Activated CD4-positive, alpha-beta memory T cell treated with anti-CD3 and anti-CD28 coated beads for 36 hours (primary cell): ENCODE results near the gene ARFGEF2. TPM values are rescaled to one million over a fixed set of nuclear protein-coding genes. Genes with fewer than 3 reads are reported as not detected.

Experiments
- CTCF ChIA-PET: fragments of 350-600 bp; sonication (Branson Sonifier 250); formaldehyde crosslinking; loops from one replicate; lab custom pipeline; 2021; ENCODE audit warnings: antibody characterized with exemption, inconsistent platforms; lab: Charles Lee
- POLR2A ChIA-PET: fragments of 350-600 bp; sonication (Branson Sonifier 250); formaldehyde crosslinking; loops from one replicate; lab custom pipeline; 2021; ENCODE audit warnings: antibody characterized with exemption; lab: Charles Lee
- DNase-seq: peaks from one replicate; pipeline ENCODE4 v3.0.0-alpha.2; 2020
- H3K27ac Mint-ChIP-seq: one replicate; pipeline ENCODE4 v1.8.0; 2021; ENCODE audit warnings: mixed read lengths
- H3K27me3 Mint-ChIP-seq: one replicate; pipeline ENCODE4 v1.8.0; 2021; ENCODE audit warnings: mixed read lengths
- H3K36me3 Mint-ChIP-seq: one replicate; pipeline ENCODE4 v1.8.0; 2021; ENCODE audit warnings: mixed read lengths
- H3K4me1 Mint-ChIP-seq: one replicate; pipeline ENCODE4 v1.8.0; 2021; ENCODE audit warnings: low read depth, mixed read lengths
- H3K4me3 Mint-ChIP-seq: one replicate; pipeline ENCODE4 v1.8.0; 2021; ENCODE audit warnings: mild to moderate bottlenecking, mixed read lengths
- H3K9me3 Mint-ChIP-seq: one replicate; pipeline ENCODE4 v1.8.0; 2021; ENCODE audit warnings: mixed read lengths
- intact Hi-C: fragments of 100-400 bp; cut with micrococcal nuclease; formaldehyde crosslinking; loops from one replicate; pipeline ENCODE4 v1.15.1; 2023
- total RNA-seq, 2 experiments: library from RNA; stranded (reverse); gene quantifications; one replicate each; pipeline ENCODE4 v1.2.3, GENCODE V29; 2021

ARFGEF2 gene
- total RNA-seq, 2 experiments from 2014 or later, result 21.9 to 22.1 TPM

DNA sequence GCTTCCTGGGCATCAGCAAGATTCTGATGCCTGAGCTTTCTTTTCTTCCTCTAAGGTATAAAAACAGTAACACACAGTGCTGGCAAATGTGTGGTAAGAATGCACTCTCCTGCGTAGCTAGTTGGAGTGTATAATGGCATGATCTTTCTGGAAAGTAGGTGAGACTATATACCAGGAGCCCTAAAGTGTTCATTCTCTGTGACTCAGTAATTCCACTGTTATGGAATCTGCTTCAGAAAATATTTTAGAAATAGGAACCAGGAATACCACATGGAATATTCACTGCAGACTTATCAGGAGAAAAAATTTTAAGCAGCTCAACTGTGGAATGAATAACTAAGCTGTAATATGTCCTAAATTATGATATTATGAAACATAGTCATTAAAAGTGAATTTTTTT is 107.7 kb downstream of the ARFGEF2 start:
- H3K27me3 Mint-ChIP-seq, result no peaks in the 10 kb centered on the region
- intact Hi-C loops, result no loop called here
- ChIA-PET POLR2A (interaction anchor here (1.1 kb wide), 1 partner anchor 17 kb away, joined by 7 read pairs; the partner anchor contains the start of gene CSE1L), CTCF (interaction anchor here (0.6 to 1.6 kb wide), 3 partner anchors 28 to 246 kb away, joined by 3 to 8 read pairs (median 4); no protein-coding TSS in a partner anchor)
- no peaks in the 10 kb centered on the region for H3K9me3 Mint-ChIP-seq
- H3K27ac Mint-ChIP-seq, result no peak overlapping the region
- H3K4me3 Mint-ChIP-seq, result no peak overlapping the region
- no peak for DNase-seq
- peaks cover 29% of the 10 kb centered on the region for H3K36me3 Mint-ChIP-seq
- no peaks in the 10 kb centered on the region for H3K4me1 Mint-ChIP-seq

- intact Hi-C loops, result no loop called here
- no peak overlapping the region for H3K4me3 Mint-ChIP-seq
- no peaks in the 10 kb centered on the region for H3K4me1 Mint-ChIP-seq
- H3K27me3 Mint-ChIP-seq, result no peaks in the 10 kb centered on the region
- no peaks in the 10 kb centered on the region for H3K9me3 Mint-ChIP-seq
- ChIA-PET POLR2A (interaction anchor here (0.9 kb wide), 1 partner anchor 44 kb away, joined by 3 read pairs; no protein-coding TSS in a partner anchor), CTCF (no interaction called here)
- no peak overlapping the region for H3K27ac Mint-ChIP-seq
- DNase-seq, result no peak
- H3K36me3 Mint-ChIP-seq, result peaks cover 22% of the 10 kb centered on the region
Measured at GRCh38 chr20:49030954-49031619, 109.6 kb downstream of the ARFGEF2 start.

GRCh38 chr20:49032455-49032854 is 110.9 kb downstream of the ARFGEF2 start:
- Mint-ChIP-seq H3K27ac (no peak overlapping the region), H3K4me3 (no peak overlapping the region), H3K4me1 (peaks cover 2% of the 10 kb centered on the region), H3K9me3 (no peaks in the 10 kb centered on the region), H3K27me3 (no peaks in the 10 kb centered on the region), H3K36me3 (peaks cover 20% of the 10 kb centered on the region)
- ChIA-PET CTCF (no interaction called here), POLR2A (no interaction called here)
- intact Hi-C loops, result no loop called here
- no peak for DNase-seq

- no peak overlapping the region for H3K4me3 Mint-ChIP-seq
- no peak for DNase-seq
- H3K4me1 Mint-ChIP-seq, result peaks cover 14% of the 10 kb centered on the region
- H3K27me3 Mint-ChIP-seq, result no peaks in the 10 kb centered on the region
- intact Hi-C loops, result no loop called here
- peaks cover 14% of the 10 kb centered on the region for H3K36me3 Mint-ChIP-seq
- H3K9me3 Mint-ChIP-seq, result no peaks in the 10 kb centered on the region
- H3K27ac Mint-ChIP-seq, result no peak overlapping the region
- ChIA-PET CTCF (interaction anchor here (0.6 kb wide), 1 partner anchor 212 kb away, joined by 3 read pairs; no protein-coding TSS in a partner anchor), POLR2A (interaction anchor here (1.4 kb wide), 1 partner anchor 12 kb away, joined by 6 read pairs; the partner anchor contains the start of gene CSE1L)
Measured at GRCh38 chr20:49034070-49034732, 112.7 kb downstream of the ARFGEF2 start.

- H3K27me3 Mint-ChIP-seq, result no peaks in the 10 kb centered on the region
- DNase-seq, result peak; percentile 44
- H3K4me1 Mint-ChIP-seq, result peaks cover 16% of the 10 kb centered on the region
- no peaks in the 10 kb centered on the region for H3K9me3 Mint-ChIP-seq
- no peak overlapping the region for H3K27ac Mint-ChIP-seq
- ChIA-PET POLR2A (interaction anchor here (0.6 to 2.7 kb wide), 4 partner anchors 8 to 326 kb away, joined by 3 to 22 read pairs (median 4); partner anchors contain the start of gene CSE1L), CTCF (interaction anchor here (0.6 to 1.8 kb wide), 3 partner anchors 14 to 380 kb away, joined by 3 to 8 read pairs (median 3); no protein-coding TSS in a partner anchor)
- peaks cover 5% of the 10 kb centered on the region for H3K36me3 Mint-ChIP-seq
- no peak overlapping the region for H3K4me3 Mint-ChIP-seq
- intact Hi-C loops, result no loop called here
Measured at GRCh38 chr20:49037962-49038387, 116.5 kb downstream of the ARFGEF2 start.

GRCh38 chr20:49039854-49040253 is 118.3 kb downstream of the ARFGEF2 start:
- Mint-ChIP-seq H3K36me3 (no peaks in the 10 kb centered on the region), H3K27ac (no peak overlapping the region), H3K27me3 (no peaks in the 10 kb centered on the region), H3K4me3 (no peak overlapping the region), H3K9me3 (no peaks in the 10 kb centered on the region), H3K4me1 (peaks cover 17% of the 10 kb centered on the region)
- no peak for DNase-seq
- intact Hi-C loops, result no loop called here
- ChIA-PET CTCF (interaction anchor here (1.0 kb wide), 1 partner anchor 178 kb away, joined by 3 read pairs; no protein-coding TSS in a partner anchor), POLR2A (no interaction called here)

DNA sequence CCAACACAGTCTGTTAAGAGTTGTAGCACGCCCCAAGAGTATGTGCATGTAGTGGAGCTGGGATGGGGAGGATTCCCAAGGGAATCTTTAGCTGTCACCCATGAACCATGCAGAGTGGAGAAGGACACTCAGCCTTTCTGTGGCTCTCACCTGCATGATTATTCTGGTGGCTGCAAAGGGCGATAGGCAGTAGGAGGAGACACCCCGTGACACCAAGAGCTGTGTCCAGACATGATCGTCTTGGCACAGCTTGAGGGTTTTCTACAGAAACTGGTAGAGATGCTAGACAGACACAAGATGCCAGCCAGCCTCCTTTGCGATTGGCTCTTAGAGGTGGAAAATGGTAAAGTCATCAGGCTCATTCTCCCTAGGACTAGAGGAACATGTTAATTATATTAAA is 121.5 kb downstream of the ARFGEF2 start:
- H3K9me3 Mint-ChIP-seq, result no peaks in the 10 kb centered on the region
- H3K4me1 Mint-ChIP-seq, result peaks cover 20% of the 10 kb centered on the region
- CTCF ChIA-PET, result no interaction called here
- H3K27me3 Mint-ChIP-seq, result no peaks in the 10 kb centered on the region
- intact Hi-C loops, result no loop called here
- no peak for DNase-seq
- H3K36me3 Mint-ChIP-seq, result peaks cover 6% of the 10 kb centered on the region
- no peak overlapping the region for H3K4me3 Mint-ChIP-seq
- POLR2A ChIA-PET, result no interaction called here
- no peak overlapping the region for H3K27ac Mint-ChIP-seq

GRCh38 chr20:49045440-49046086 is 124.1 kb downstream of the ARFGEF2 start:
- H3K27me3 Mint-ChIP-seq, result no peaks in the 10 kb centered on the region
- peaks cover 28% of the 10 kb centered on the region for H3K4me1 Mint-ChIP-seq
- intact Hi-C loops, result loop anchor here (1.0 to 5.0 kb wide), 5 partner anchors 123 to 233 kb away; partner anchors contain the start of genes ARFGEF2, DDX27, PREX1 and STAU1
- ChIA-PET POLR2A (interaction anchor here (1.0 to 1.9 kb wide), 9 partner anchors 8 to 550 kb away, joined by 3 to 22 read pairs (median 5); partner anchors contain the start of gene ARFGEF2), CTCF (interaction anchor here (0.6 to 1.5 kb wide), 4 partner anchors 123 to 231 kb away, joined by 3 to 4 read pairs (median 3); no protein-coding TSS in a partner anchor)
- DNase-seq, result no peak
- H3K36me3 Mint-ChIP-seq, result peaks cover 22% of the 10 kb centered on the region
- peak overlapping the region; percentile 99 for H3K4me3 Mint-ChIP-seq
- peak overlapping the region; percentile 99 for H3K27ac Mint-ChIP-seq
- no peaks in the 10 kb centered on the region for H3K9me3 Mint-ChIP-seq

GRCh38 chr20:49046087-49046900 is 124.8 kb downstream of the ARFGEF2 start, which contains the start of gene CSE1L:
Gene CSE1L, plus strand, starts transcription at chr20:49046312. Its CDS starts 12,152 bp downstream, at chr20:49058464.
- ChIA-PET CTCF (interaction anchor here (0.6 to 1.5 kb wide), 4 partner anchors 124 to 230 kb away, joined by 3 to 4 read pairs (median 3); no protein-coding TSS in a partner anchor), POLR2A (interaction anchor here (0.6 to 1.9 kb wide), 15 partner anchors 9 to 550 kb away, joined by 3 to 22 read pairs (median 4); partner anchors contain the start of gene ARFGEF2)
- Mint-ChIP-seq H3K27me3 (no peaks in the 10 kb centered on the region), H3K4me1 (peaks cover 33% of the 10 kb centered on the region), H3K36me3 (peaks cover 28% of the 10 kb centered on the region), H3K4me3 (peak within 1 kb of the TSS; percentile 99), H3K27ac (peak within 1 kb of the TSS; percentile 99), H3K9me3 (no peaks in the 10 kb centered on the region)
- intact Hi-C loops, result loop anchor here (1.0 to 5.0 kb wide), 5 partner anchors 124 to 232 kb away; partner anchors contain the start of genes ARFGEF2, DDX27, PREX1 and STAU1
- peak; percentile 96 for DNase-seq

- H3K9me3 Mint-ChIP-seq, result no peaks in the 10 kb centered on the region
- peaks cover 55% of the 10 kb centered on the region for H3K4me1 Mint-ChIP-seq
- ChIA-PET POLR2A (no interaction called here), CTCF (no interaction called here)
- H3K27me3 Mint-ChIP-seq, result no peaks in the 10 kb centered on the region
- intact Hi-C loops, result no loop called here
- DNase-seq, result no peak
- H3K27ac Mint-ChIP-seq, result no peak overlapping the region
- peaks cover 37% of the 10 kb centered on the region for H3K36me3 Mint-ChIP-seq
- no peak overlapping the region for H3K4me3 Mint-ChIP-seq
Measured at GRCh38 chr20:49052334-49052733, 130.8 kb downstream of the ARFGEF2 start.
